Adrenal gland (tissue), 12 donors: ENCODE results near the gene TBC1D9. TPM values are rescaled to one million over a fixed set of nuclear protein-coding genes. Genes with fewer than 3 reads are reported as not detected.

Experiments
- DNase-seq, 7 donors: peaks; one replicate each; pipeline ENCODE4 v3.0.0-alpha.2; 2019 to 2020
- H3K27ac ChIP-seq, 5 donors: fragments of 200-600 bp; sonication (generic) in 4 of 5; 1 replicate in 3 of 5; 2 replicates in 2 of 5; pipeline versions ENCODE4 v1.5.1 to v1.8.0; 2016 to 2020; ENCODE audit warnings: mild to moderate bottlenecking in 1 of 5
- H3K27me3 ChIP-seq: fragments of 200-600 bp; 2 replicates; pipeline ENCODE4 v1.8.0; 2021
- H3K36me3 ChIP-seq, 2 donors: fragments of 200-600 bp; replicated peaks in 1 of 2; 1 replicate in 1 of 2; 2 replicates in 1 of 2; pipeline versions ENCODE4 v1.5.1 to v1.8.0; 2018 to 2022
- H3K4me1 ChIP-seq, 2 donors: fragments of 200-600 bp; replicated peaks in 1 of 2; 1 replicate in 1 of 2; 2 replicates in 1 of 2; pipeline versions ENCODE4 v1.5.1 to v1.8.0; 2018 to 2021
- H3K4me3 ChIP-seq, 4 donors: fragments of 200-600 bp; sonication (generic) in 3 of 4; one replicate each; pipeline ENCODE4 v1.5.1; 2016 to 2018
- H3K9me3 ChIP-seq, 3 donors: fragments of 200-600 bp; sonication (generic) in 1 of 3; replicated peaks in 1 of 3; 1 replicate in 2 of 3; 2 replicates in 1 of 3; pipeline versions ENCODE4 v1.5.1 to v1.8.0; 2016 to 2021
- CTCF ChIP-seq, 6 experiments: fragments of 450-650 bp in 4 of 6; fragments of 200-600 bp in 2 of 6; sonication (generic) in 1 of 6; IDR thresholded peaks; 1 replicate in 5 of 6; 2 replicates in 1 of 6; pipeline versions ENCODE4 v1.5.1 to v1.8.0; 2016 to 2021; ENCODE audit warnings: antibody characterized with exemption in 6 of 6, mild to moderate bottlenecking in 2 of 6, moderate library complexity in 1 of 6
- POLR2A ChIP-seq, 2 donors: fragments of 450-650 bp; IDR thresholded peaks; one replicate each; pipeline ENCODE4 v1.6.1; 2017; ENCODE audit warnings: antibody characterized with exemption in 2 of 2, mild to moderate bottlenecking in 2 of 2, moderate library complexity in 1 of 2
- WGBS, 4 donors: extraction: QIAGEN DNeasy Blood & Tissue Kit in 2 of 4; methylation state at CpG; one replicate each; pipeline versions ENCODE4 v1.1.5 to v1.1.7; 2013 to 2017; 5-methylcytosine and 5-hydroxymethylcytosine counted together
- intact Hi-C, 2 donors: fragments of 100-400 bp; cut with DNase I; formaldehyde crosslinking; loops; one replicate each; pipeline versions ENCODE4 v1.14.1 to v1.15.0; 2022 to 2023
- polyA plus RNA-seq, 3 donors: library from polyadenylated mRNA; stranded (reverse); fragments of 200-250 nt in 2 of 3; fragments of 350-450 nt in 1 of 3; fragmentation: Illumina TruSeq in 1 of 3; extraction: RNeasy Lipid Tissue Mini Kit (QIAGEN cat#74804) in 1 of 3; gene quantifications; one replicate each; pipeline ENCODE4 v1.2.3, GENCODE V29; 2013 to 2014
- total RNA-seq, 9 donors: library from RNA; depleted of rRNA in 4 of 9; stranded (reverse); fragments of >200 nt in 4 of 9; fragments of 120-200 nt in 1 of 9; fragmentation: NEBNext Ultra II Directional in 1 of 9; extraction: Animal tissue kit (Norgen Biotek cat#: 25700) in 1 of 9; gene quantifications; one replicate each; pipeline versions ENCODE4 v1.1.0 to v1.2.4, GENCODE V29; 2013 to 2023
- donor health status: healthy with polysubstance abuse.
- donor health status: Bipolar disorder and iron deficiency.
- donor health status: DM: yes; HTN: yes; CAD: no.
- donor health status: DM: no; HTN: no; CAD: no.
- donor health status: DM: no; HTN: no; CAD: no.
- donor health status: DM: yes; HTN: yes; CAD: no.

Gene TBC1D9
- total and polyA plus RNA-seq, 12 donors: 3.8 to 27.7 (median 14.3) TPM

- WGBS, 4 donors: 87 to 92% (median 90%) methylated on average over 2 of the region's 2 CpGs
- no peak for TF ChIP-seq POLR2A (IDR thresholded peaks at IDR 0.05)
- TF ChIP-seq CTCF (IDR thresholded peaks at IDR 0.05): no peak
- Histone ChIP-seq H3K4me1 (no peaks in the 10 kb centered on the region), H3K27ac (no peak overlapping the region), H3K27me3 (no peaks in the 10 kb centered on the region), H3K9me3 (no peaks in the 10 kb centered on the region), H3K36me3 (peaks cover 0 to 30% of the 10 kb centered on the region in 2 donors), H3K4me3 (no peak overlapping the region)
- intact Hi-C loops: no loop called here
- no peak for DNase-seq
Observed at GRCh38 chr4:140628016-140628415, 128.2 kb downstream of the TBC1D9 start.

GRCh38 chr4:140626661-140627376 lies 129.4 kb downstream of the TBC1D9 start:
- intact Hi-C loops: no loop called here
- Histone ChIP-seq H3K36me3 (peaks cover 0 to 39% of the 10 kb centered on the region in 2 donors), H3K4me1 (no peaks in the 10 kb centered on the region), H3K27me3 (no peaks in the 10 kb centered on the region), H3K27ac (no peak overlapping the region), H3K9me3 (no peaks in the 10 kb centered on the region), H3K4me3 (no peak overlapping the region)
- no peak for DNase-seq
- TF ChIP-seq POLR2A (IDR thresholded peaks at IDR 0.05) (no peak), CTCF (IDR thresholded peaks at IDR 0.05) (no peak)
- WGBS, 4 donors: 46 to 85% (median 72%) methylated on average over 2 of the region's 2 CpGs

GRCh38 chr4:140622333-140622958 lies 133.7 kb downstream of the TBC1D9 start:
- TF ChIP-seq POLR2A (IDR thresholded peaks at IDR 0.05) (no peak), CTCF (IDR thresholded peaks at IDR 0.05) (no peak)
- Histone ChIP-seq H3K36me3 (peaks cover 0 to 40% of the 10 kb centered on the region in 2 donors), H3K27me3 (no peaks in the 10 kb centered on the region), H3K4me1 (no peaks in the 10 kb centered on the region), H3K27ac (no peak overlapping the region), H3K9me3 (no peaks in the 10 kb centered on the region), H3K4me3 (no peak overlapping the region)
- 87 to 94% (median 93%) methylated on average over 19 to 33 of the region's 33 CpGs for WGBS, 4 donors
- DNase-seq: no peak
- intact Hi-C loops: no loop called here

GRCh38 chr4:140621161-140621560 lies 135.0 kb downstream of the TBC1D9 start:
- Histone ChIP-seq H3K9me3 (no peaks in the 10 kb centered on the region), H3K4me1 (no peaks in the 10 kb centered on the region), H3K4me3 (no peak overlapping the region), H3K27ac (no peak overlapping the region), H3K36me3 (peaks cover 0 to 28% of the 10 kb centered on the region in 2 donors), H3K27me3 (no peaks in the 10 kb centered on the region)
- TF ChIP-seq CTCF (IDR thresholded peaks at IDR 0.05) (no peak), POLR2A (IDR thresholded peaks at IDR 0.05) (no peak)
- intact Hi-C loops: no loop called here
- WGBS, 4 donors: 96 to 98% (median 97%) methylated on average over 3 of the region's 3 CpGs
- DNase-seq: no peak
